SK-N-SH treated with all-trans-retinoic acid at 6 μM for 48 hours (cell line): Measurements from ENCODE around the gene CRLF1.

Experiments
- ATAC-seq: fragments of 200-7000 bp; cut with Tn5 transposase; 3 replicates; pipeline ENCODE4 v1.9.1; 2020; ENCODE audit warnings: mild to moderate bottlenecking, moderate library complexity
- ARNTL ChIP-seq: fragments of 450-650 bp; formaldehyde crosslinking; IDR thresholded peaks from 2 replicates; pipeline ENCODE4 v1.5.0; 2020; ENCODE audit warnings: low read depth, mild to moderate bottlenecking, moderate library complexity, borderline replicate concordance
- BACH2 ChIP-seq: fragments of 250-450 bp; sonication (Bioruptor Pico); IDR thresholded peaks from 2 replicates; pipeline ENCODE4 v1.9.0; 2021; ENCODE audit warnings: mild to moderate bottlenecking, borderline replicate concordance
- CSDC2 ChIP-seq: fragments of 250-450 bp; sonication (Bioruptor Pico); IDR thresholded peaks from 2 replicates; pipeline ENCODE4 v1.5.0; 2020; ENCODE audit warnings: mild to moderate bottlenecking, moderate library complexity
- ESRRG ChIP-seq: fragments of 250-450 bp; sonication (Bioruptor Pico); IDR thresholded peaks from 2 replicates; pipeline ENCODE4 v1.6.1; 2021; ENCODE audit warnings: mild to moderate bottlenecking
- GLIS3 ChIP-seq: fragments of 250-450 bp; sonication (Bioruptor Pico); IDR thresholded peaks from 2 replicates; pipeline ENCODE4 v1.5.0; 2020; ENCODE audit warnings: mild to moderate bottlenecking, moderate library complexity
- ISL1 ChIP-seq: fragments of 250-450 bp; sonication (Bioruptor Pico); IDR thresholded peaks from 2 replicates; pipeline ENCODE4 v2.1.2; 2022; ENCODE audit warnings: mild to moderate bottlenecking, moderate library complexity
- OSR1 ChIP-seq: fragments of 250-450 bp; sonication (Bioruptor Pico); IDR thresholded peaks from 2 replicates; pipeline ENCODE4 v1.8.0; 2022; ENCODE audit warnings: moderate library complexity, mild to moderate bottlenecking, inconsistent platforms
- RARB ChIP-seq: fragments of 250-450 bp; sonication (Bioruptor Pico); IDR thresholded peaks from 2 replicates; pipeline ENCODE4 v1.8.0; 2021; ENCODE audit warnings: mild to moderate bottlenecking, moderate library complexity
- TCF4 ChIP-seq: fragments of 250-450 bp; sonication (Bioruptor Pico); IDR thresholded peaks from 2 replicates; pipeline ENCODE4 v1.8.0; 2021; ENCODE audit warnings: mild to moderate bottlenecking, moderate library complexity, borderline replicate concordance
- TOX ChIP-seq: fragments of 250-450 bp; sonication (Bioruptor Pico); IDR thresholded peaks from 2 replicates; pipeline ENCODE4 v1.8.0; 2021; ENCODE audit warnings: mild to moderate bottlenecking, moderate library complexity, borderline replicate concordance
- ZC3H10 ChIP-seq: fragments of 250-450 bp; sonication (Bioruptor Pico); IDR thresholded peaks from 2 replicates; pipeline ENCODE4 v1.5.1; 2021; ENCODE audit warnings: mild to moderate bottlenecking, moderate library complexity
- ZFP3 ChIP-seq: fragments of 250-450 bp; sonication (Bioruptor Pico); IDR thresholded peaks from 2 replicates; pipeline ENCODE4 v1.5.0; 2020; ENCODE audit warnings: mild to moderate bottlenecking, moderate library complexity
- ZFP30 ChIP-seq: fragments of 450-650 bp; formaldehyde crosslinking; IDR thresholded peaks from 2 replicates; pipeline ENCODE4 v1.5.0; 2022; ENCODE audit warnings: mild to moderate bottlenecking, moderate library complexity
- ZNF565 ChIP-seq: fragments of 450-650 bp; formaldehyde crosslinking; conservative IDR thresholded peaks from 2 replicates; pipeline ENCODE4 v1.5.0; 2020; ENCODE audit warnings: low read depth, mild to moderate bottlenecking, moderate library complexity
- ZNF70 ChIP-seq: fragments of 450-650 bp; formaldehyde crosslinking; IDR thresholded peaks from 2 replicates; pipeline ENCODE4 v1.5.0; 2020; ENCODE audit warnings: mild to moderate bottlenecking, moderate library complexity
- ZNF8 ChIP-seq: fragments of 450-650 bp; formaldehyde crosslinking; IDR thresholded peaks from 2 replicates; pipeline ENCODE4 v1.5.0; 2020; ENCODE audit warnings: mild to moderate bottlenecking, moderate library complexity
- TF ChIP-seq, protein P1 (sequence below): fragments of 250-450 bp; sonication (Bioruptor Pico); IDR thresholded peaks from 2 replicates; pipeline ENCODE4 v1.5.0; 2020; ENCODE audit warnings: mild to moderate bottlenecking, moderate library complexity
- TF ChIP-seq, protein P2 (sequence below): fragments of 250-450 bp; sonication (Bioruptor Pico); IDR thresholded peaks from 2 replicates; pipeline ENCODE4 v1.8.0; 2020; ENCODE audit warnings: mild to moderate bottlenecking, moderate library complexity, borderline replicate concordance
- TF ChIP-seq, protein P3 (sequence below): fragments of 250-450 bp; sonication (Bioruptor Pico); IDR thresholded peaks from 2 replicates; pipeline ENCODE4 v1.5.1; 2021; ENCODE audit warnings: mild to moderate bottlenecking, moderate library complexity
- TF ChIP-seq, protein P4 (sequence below): fragments of 250-450 bp; sonication (Bioruptor Pico); IDR thresholded peaks from 2 replicates; pipeline ENCODE4 v1.8.0; 2021; ENCODE audit warnings: low read depth, mild to moderate bottlenecking, moderate library complexity, borderline replicate concordance
- TF ChIP-seq, protein P5 (sequence below): fragments of 250-450 bp; sonication (Bioruptor Pico); IDR thresholded peaks from 2 replicates; pipeline ENCODE4 v1.5.1; 2020; ENCODE audit warnings: low read depth, mild to moderate bottlenecking, moderate library complexity

CRLF1 gene, protein sequence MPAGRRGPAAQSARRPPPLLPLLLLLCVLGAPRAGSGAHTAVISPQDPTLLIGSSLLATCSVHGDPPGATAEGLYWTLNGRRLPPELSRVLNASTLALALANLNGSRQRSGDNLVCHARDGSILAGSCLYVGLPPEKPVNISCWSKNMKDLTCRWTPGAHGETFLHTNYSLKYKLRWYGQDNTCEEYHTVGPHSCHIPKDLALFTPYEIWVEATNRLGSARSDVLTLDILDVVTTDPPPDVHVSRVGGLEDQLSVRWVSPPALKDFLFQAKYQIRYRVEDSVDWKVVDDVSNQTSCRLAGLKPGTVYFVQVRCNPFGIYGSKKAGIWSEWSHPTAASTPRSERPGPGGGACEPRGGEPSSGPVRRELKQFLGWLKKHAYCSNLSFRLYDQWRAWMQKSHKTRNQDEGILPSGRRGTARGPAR

DNA sequence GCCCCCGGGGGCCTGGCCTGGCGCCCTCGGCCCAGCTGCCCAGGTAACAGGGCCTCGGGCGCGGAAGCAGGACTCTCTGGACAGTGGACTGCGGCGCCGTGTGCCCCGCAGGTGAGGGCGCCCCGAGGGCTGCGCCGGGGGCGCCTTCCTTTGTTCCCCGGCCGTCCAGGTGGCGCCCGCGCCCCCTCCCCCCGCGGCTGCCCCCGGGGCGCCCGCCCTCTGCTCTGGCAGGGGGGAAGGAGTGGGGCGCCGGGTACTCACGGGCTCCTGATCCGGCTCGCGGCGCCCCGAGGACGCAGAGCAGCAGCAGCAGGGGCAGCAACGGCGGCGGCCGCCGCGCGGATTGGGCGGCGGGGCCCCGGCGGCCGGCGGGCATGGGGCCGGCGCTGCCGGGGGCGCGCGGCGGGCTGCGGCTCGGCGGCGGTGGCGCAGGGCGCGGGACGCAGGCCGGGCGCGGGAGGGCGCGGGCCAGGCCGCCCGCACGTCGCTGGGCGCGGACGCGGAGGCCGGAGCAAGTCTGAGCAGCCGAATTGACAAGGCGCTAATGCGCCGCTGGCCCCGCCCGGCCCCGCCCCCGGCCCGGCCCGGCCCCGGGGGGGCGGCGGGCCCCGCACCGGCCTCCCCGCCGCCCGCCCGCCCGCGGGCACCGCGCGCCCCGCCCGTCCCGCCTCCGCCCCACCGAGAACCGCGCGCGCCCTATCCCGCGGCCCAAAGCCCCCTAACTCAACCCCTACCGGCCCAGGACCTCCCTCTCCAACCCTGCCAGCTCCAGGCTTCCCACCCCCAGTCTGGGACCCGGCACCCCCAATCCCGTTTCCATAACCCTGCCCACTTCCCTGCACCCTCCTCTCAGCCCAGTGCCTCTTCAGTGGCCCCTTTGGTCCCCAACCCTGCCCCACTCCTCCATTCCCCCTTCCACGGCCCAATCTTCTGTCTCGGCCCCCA is at the start of gene CRLF1:
Gene CRLF1 (minus strand): TSS at position 519 of the 945 bp plus-strand sequence. CDS start 143 bp downstream, at position 376.
- ATAC-seq: no peak
- TF ChIP-seq ESRRG: no peak
- TF ChIP-seq CSDC2: no peak
- no peak for TF ChIP-seq ZFP3 (CRISPR knock-in tag)
- no peak for TF ChIP-seq ZNF565 (CRISPR knock-in tag)
- no peak for TF ChIP-seq BACH2 (CRISPR knock-in tag)
- no peak for TF ChIP-seq ARNTL (CRISPR knock-in tag)
- no peak for TF ChIP-seq ISL1
- TF ChIP-seq, protein P1, sequence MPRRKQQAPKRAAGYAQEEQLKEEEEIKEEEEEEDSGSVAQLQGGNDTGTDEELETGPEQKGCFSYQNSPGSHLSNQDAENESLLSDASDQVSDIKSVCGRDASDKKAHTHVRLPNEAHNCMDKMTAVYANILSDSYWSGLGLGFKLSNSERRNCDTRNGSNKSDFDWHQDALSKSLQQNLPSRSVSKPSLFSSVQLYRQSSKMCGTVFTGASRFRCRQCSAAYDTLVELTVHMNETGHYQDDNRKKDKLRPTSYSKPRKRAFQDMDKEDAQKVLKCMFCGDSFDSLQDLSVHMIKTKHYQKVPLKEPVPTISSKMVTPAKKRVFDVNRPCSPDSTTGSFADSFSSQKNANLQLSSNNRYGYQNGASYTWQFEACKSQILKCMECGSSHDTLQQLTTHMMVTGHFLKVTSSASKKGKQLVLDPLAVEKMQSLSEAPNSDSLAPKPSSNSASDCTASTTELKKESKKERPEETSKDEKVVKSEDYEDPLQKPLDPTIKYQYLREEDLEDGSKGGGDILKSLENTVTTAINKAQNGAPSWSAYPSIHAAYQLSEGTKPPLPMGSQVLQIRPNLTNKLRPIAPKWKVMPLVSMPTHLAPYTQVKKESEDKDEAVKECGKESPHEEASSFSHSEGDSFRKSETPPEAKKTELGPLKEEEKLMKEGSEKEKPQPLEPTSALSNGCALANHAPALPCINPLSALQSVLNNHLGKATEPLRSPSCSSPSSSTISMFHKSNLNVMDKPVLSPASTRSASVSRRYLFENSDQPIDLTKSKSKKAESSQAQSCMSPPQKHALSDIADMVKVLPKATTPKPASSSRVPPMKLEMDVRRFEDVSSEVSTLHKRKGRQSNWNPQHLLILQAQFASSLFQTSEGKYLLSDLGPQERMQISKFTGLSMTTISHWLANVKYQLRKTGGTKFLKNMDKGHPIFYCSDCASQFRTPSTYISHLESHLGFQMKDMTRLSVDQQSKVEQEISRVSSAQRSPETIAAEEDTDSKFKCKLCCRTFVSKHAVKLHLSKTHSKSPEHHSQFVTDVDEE (CRISPR knock-in tag): no peak

DNA sequence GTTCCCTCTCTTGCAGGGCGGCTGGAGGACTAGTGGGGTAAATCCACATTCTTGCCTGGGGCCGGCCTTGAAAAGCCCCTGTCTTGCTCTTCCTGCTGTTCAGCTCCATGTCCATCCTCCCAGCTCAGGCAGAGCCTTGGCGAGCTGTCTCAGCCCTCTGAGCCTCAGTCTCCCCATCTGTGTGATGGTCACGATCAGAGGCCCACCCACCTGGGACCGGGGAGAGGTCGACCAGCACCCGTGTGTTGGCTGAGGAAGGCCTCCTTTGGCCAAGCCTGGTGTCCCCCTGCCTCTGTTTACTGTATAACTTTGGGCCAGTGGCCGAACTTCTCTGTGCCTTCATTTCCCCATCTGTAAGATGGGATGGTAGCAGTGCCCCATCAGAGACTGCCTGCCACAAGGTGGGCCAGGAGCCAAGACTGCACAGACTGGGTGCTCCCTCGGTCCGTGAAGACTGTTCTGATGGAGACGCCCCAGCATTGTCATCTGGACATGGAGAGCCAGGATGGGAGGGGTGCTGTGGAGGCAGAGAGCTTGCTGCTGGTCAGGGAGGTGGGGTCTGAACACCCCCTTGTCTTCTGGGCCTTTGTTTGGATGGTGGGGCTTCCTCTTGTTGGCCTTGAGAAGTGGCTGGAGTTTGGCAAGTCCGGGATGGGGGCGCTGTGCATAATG is 48.7 kb upstream of the CRLF1 start:
- TF ChIP-seq, protein P2, sequence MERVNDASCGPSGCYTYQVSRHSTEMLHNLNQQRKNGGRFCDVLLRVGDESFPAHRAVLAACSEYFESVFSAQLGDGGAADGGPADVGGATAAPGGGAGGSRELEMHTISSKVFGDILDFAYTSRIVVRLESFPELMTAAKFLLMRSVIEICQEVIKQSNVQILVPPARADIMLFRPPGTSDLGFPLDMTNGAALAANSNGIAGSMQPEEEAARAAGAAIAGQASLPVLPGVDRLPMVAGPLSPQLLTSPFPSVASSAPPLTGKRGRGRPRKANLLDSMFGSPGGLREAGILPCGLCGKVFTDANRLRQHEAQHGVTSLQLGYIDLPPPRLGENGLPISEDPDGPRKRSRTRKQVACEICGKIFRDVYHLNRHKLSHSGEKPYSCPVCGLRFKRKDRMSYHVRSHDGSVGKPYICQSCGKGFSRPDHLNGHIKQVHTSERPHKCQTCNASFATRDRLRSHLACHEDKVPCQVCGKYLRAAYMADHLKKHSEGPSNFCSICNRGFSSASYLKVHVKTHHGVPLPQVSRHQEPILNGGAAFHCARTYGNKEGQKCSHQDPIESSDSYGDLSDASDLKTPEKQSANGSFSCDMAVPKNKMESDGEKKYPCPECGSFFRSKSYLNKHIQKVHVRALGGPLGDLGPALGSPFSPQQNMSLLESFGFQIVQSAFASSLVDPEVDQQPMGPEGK (CRISPR knock-in tag): no peak
- TF ChIP-seq ZFP3 (CRISPR knock-in tag) (no peak), ZNF70 (CRISPR knock-in tag) (no peak), OSR1 (no peak), RARB (CRISPR knock-in tag) (no peak), CSDC2 (no peak), ZC3H10 (no peak), ZFP30 (CRISPR knock-in tag) (no peak), GLIS3 (CRISPR knock-in tag) (no peak), TOX (CRISPR knock-in tag) (no peak), ISL1 (no peak), TCF4 (CRISPR knock-in tag) (no peak), ZNF8 (CRISPR knock-in tag) (no peak), ESRRG (no peak), ARNTL (CRISPR knock-in tag) (no peak), BACH2 (CRISPR knock-in tag) (no peak)
- TF ChIP-seq, protein P1 (CRISPR knock-in tag): no peak
- TF ChIP-seq, protein P3, sequence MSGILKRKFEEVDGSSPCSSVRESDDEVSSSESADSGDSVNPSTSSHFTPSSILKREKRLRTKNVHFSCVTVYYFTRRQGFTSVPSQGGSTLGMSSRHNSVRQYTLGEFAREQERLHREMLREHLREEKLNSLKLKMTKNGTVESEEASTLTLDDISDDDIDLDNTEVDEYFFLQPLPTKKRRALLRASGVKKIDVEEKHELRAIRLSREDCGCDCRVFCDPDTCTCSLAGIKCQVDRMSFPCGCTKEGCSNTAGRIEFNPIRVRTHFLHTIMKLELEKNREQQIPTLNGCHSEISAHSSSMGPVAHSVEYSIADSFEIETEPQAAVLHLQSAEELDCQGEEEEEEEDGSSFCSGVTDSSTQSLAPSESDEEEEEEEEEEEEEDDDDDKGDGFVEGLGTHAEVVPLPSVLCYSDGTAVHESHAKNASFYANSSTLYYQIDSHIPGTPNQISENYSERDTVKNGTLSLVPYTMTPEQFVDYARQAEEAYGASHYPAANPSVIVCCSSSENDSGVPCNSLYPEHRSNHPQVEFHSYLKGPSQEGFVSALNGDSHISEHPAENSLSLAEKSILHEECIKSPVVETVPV (CRISPR knock-in tag): no peak
- TF ChIP-seq, protein P4, sequence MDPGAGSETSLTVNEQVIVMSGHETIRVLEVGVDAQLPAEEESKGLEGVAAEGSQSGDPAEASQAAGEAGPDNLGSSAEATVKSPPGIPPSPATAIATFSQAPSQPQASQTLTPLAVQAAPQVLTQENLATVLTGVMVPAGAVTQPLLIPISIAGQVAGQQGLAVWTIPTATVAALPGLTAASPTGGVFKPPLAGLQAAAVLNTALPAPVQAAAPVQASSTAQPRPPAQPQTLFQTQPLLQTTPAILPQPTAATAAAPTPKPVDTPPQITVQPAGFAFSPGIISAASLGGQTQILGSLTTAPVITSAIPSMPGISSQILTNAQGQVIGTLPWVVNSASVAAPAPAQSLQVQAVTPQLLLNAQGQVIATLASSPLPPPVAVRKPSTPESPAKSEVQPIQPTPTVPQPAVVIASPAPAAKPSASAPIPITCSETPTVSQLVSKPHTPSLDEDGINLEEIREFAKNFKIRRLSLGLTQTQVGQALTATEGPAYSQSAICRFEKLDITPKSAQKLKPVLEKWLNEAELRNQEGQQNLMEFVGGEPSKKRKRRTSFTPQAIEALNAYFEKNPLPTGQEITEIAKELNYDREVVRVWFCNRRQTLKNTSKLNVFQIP: no peak
- TF ChIP-seq, protein P5, sequence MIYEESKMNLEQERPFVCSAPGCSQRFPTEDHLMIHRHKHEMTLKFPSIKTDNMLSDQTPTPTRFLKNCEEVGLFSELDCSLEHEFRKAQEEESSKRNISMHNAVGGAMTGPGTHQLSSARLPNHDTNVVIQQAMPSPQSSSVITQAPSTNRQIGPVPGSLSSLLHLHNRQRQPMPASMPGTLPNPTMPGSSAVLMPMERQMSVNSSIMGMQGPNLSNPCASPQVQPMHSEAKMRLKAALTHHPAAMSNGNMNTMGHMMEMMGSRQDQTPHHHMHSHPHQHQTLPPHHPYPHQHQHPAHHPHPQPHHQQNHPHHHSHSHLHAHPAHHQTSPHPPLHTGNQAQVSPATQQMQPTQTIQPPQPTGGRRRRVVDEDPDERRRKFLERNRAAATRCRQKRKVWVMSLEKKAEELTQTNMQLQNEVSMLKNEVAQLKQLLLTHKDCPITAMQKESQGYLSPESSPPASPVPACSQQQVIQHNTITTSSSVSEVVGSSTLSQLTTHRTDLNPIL (CRISPR knock-in tag): no peak
- TF ChIP-seq, all 23 proteins: peak for 0
- no peak for ATAC-seq
